H9 (cell line): ENCODE results near the gene PPARG. TPM values are rescaled to one million over a fixed set of nuclear protein-coding genes. Genes with fewer than 3 reads are reported as not detected.

Source experiments
- DNase-seq: peaks from one replicate; pipeline ENCODE4 v3.0.0-alpha.2; 2017
- H2AFZ ChIP-seq: one replicate; pipeline ENCODE4 v1.6.1; 2013; ENCODE audit warnings: mild to moderate bottlenecking, low read length, control low read depth, moderate library complexity
- H2AK5ac ChIP-seq: 2 replicates; pipeline ENCODE4 v1.6.1; 2013; ENCODE audit warnings: low read length, control low read depth, mixed read lengths; ENCODE audit not compliant: insufficient read length
- H2BK120ac ChIP-seq: one replicate; pipeline ENCODE4 v1.6.1; 2013; ENCODE audit warnings: low read depth, mild to moderate bottlenecking, low read length, control low read depth, inconsistent platforms; ENCODE audit not compliant: poor library complexity, severe bottlenecking
- H2BK12ac ChIP-seq: 2 replicates; pipeline ENCODE4 v1.6.1; 2013; ENCODE audit warnings: low read length, control low read depth, mixed read lengths, low read depth; ENCODE audit not compliant: insufficient read length
- H2BK15ac ChIP-seq: 2 replicates; pipeline ENCODE4 v1.6.1; 2013; ENCODE audit warnings: low read depth, low read length, control low read depth
- H2BK20ac ChIP-seq: one replicate; pipeline ENCODE4 v1.6.1; 2013; ENCODE audit warnings: low read depth, mild to moderate bottlenecking, low read length, control low read depth, inconsistent platforms; ENCODE audit not compliant: poor library complexity, severe bottlenecking
- H2BK5ac ChIP-seq: 2 replicates; pipeline ENCODE4 v1.6.1; 2013; ENCODE audit warnings: low read length, control low read depth, mixed read lengths; ENCODE audit not compliant: insufficient read length
- H3K14ac ChIP-seq: 2 replicates; pipeline ENCODE4 v1.6.1; 2013; ENCODE audit warnings: low read length, control low read depth; ENCODE audit not compliant: insufficient read depth
- H3K18ac ChIP-seq: 2 replicates; pipeline ENCODE4 v1.6.1; 2013; ENCODE audit warnings: low read depth, mild to moderate bottlenecking, mixed read lengths, low read length, control low read depth; ENCODE audit not compliant: insufficient read length
- H3K23ac ChIP-seq: 2 replicates; pipeline ENCODE4 v1.6.1; 2013; ENCODE audit warnings: low read length, control low read depth, mixed read lengths, low read depth; ENCODE audit not compliant: insufficient read length
- H3K23me2 ChIP-seq: 2 replicates; pipeline ENCODE4 v1.6.1; 2013; ENCODE audit warnings: low read depth, mild to moderate bottlenecking, mixed read lengths, low read length, control low read depth; ENCODE audit not compliant: insufficient read length, poor library complexity, severe bottlenecking
- H3K27ac ChIP-seq: 2 replicates; pipeline ENCODE4 v1.5.1; 2013; ENCODE audit warnings: low read length, control low read depth, mixed read lengths, low read depth; ENCODE audit not compliant: insufficient read length
- H3K27me3 ChIP-seq: 2 replicates; pipeline ENCODE4 v1.6.1; 2013; ENCODE audit warnings: low read length, control low read depth, inconsistent platforms; ENCODE audit not compliant: insufficient read depth
- H3K4ac ChIP-seq: 2 replicates; pipeline ENCODE4 v1.6.1; 2013; ENCODE audit warnings: low read depth, mild to moderate bottlenecking, control low read depth, inconsistent platforms, low read length, moderate library complexity
- H3K4me1 ChIP-seq: 2 replicates; pipeline ENCODE4 v1.6.1; 2013; ENCODE audit warnings: low read length, control low read depth, inconsistent platforms; ENCODE audit not compliant: insufficient read depth
- H3K4me2 ChIP-seq: 2 replicates; pipeline ENCODE4 v1.6.1; 2013; ENCODE audit warnings: low read length, control low read depth, mixed read lengths; ENCODE audit not compliant: insufficient read length, insufficient read depth
- H3K56ac ChIP-seq: 2 replicates; pipeline ENCODE4 v1.6.1; 2013; ENCODE audit warnings: low read depth, mild to moderate bottlenecking, mixed read lengths, low read length, control low read depth; ENCODE audit not compliant: insufficient read length
- H3K79me1 ChIP-seq: 2 replicates; pipeline ENCODE4 v1.6.1; 2013; ENCODE audit warnings: low read depth, mild to moderate bottlenecking, moderate library complexity, low read length, control low read depth, inconsistent platforms; ENCODE audit not compliant: insufficient read depth, poor library complexity, severe bottlenecking
- H3K79me2 ChIP-seq: 2 replicates; pipeline ENCODE4 v1.6.1; 2013; ENCODE audit warnings: low read length, control low read depth, inconsistent platforms; ENCODE audit not compliant: insufficient read depth
- H3K9ac ChIP-seq: 2 replicates; pipeline ENCODE4 v1.6.1; 2013; ENCODE audit warnings: low read length, control low read depth, mixed read lengths; ENCODE audit not compliant: insufficient read length; ENCODE audit errors: extremely low read depth
- H3K9me3 ChIP-seq: one replicate; pipeline ENCODE4 v1.6.1; 2013; ENCODE audit warnings: low read depth, low read length, inconsistent platforms; ENCODE audit not compliant: control insufficient read depth
- H3T11ph ChIP-seq: one replicate; pipeline ENCODE4 v1.6.1; 2013; ENCODE audit warnings: mild to moderate bottlenecking, low read length, control low read depth, inconsistent platforms
- H4K20me1 ChIP-seq: one replicate; pipeline ENCODE4 v1.6.1; 2013; ENCODE audit not compliant: control insufficient read depth, insufficient read length, insufficient read depth
- H4K5ac ChIP-seq: 2 replicates; pipeline ENCODE4 v1.6.1; 2013; ENCODE audit warnings: low read depth, mild to moderate bottlenecking, mixed read lengths, low read length, control low read depth; ENCODE audit not compliant: insufficient read length
- H4K8ac ChIP-seq: replicated peaks from 2 replicates; pipeline ENCODE4 v1.6.1; 2013; ENCODE audit warnings: low read length, control low read depth, mixed read lengths, low read depth; ENCODE audit not compliant: insufficient read length
- H4K91ac ChIP-seq: 2 replicates; pipeline ENCODE4 v1.6.1; 2013; ENCODE audit warnings: low read depth, mild to moderate bottlenecking, moderate library complexity, mixed read lengths, low read length, control low read depth; ENCODE audit not compliant: insufficient read length
- H3K27ac Mint-ChIP-seq, 3 experiments: 2 replicates in 2 of 3; 3 replicates in 1 of 3; pipeline ENCODE4 v1.8.0; 2020 to 2021; ENCODE audit warnings: mixed read lengths in 3 of 3, mild to moderate bottlenecking in 1 of 3, moderate library complexity in 1 of 3
- H3K27me3 Mint-ChIP-seq: 2 replicates; pipeline ENCODE4 v1.8.0; 2021; ENCODE audit warnings: low read depth, mild to moderate bottlenecking, moderate library complexity, mixed read lengths
- H3K36me3 Mint-ChIP-seq, 3 experiments: 2 replicates in 2 of 3; 3 replicates in 1 of 3; pipeline ENCODE4 v1.8.0; 2020 to 2021; ENCODE audit warnings: low read depth in 3 of 3, mixed read lengths in 3 of 3; ENCODE audit not compliant: insufficient read depth in 1 of 3
- H3K4me1 Mint-ChIP-seq, 2 experiments: 2 replicates each; pipeline ENCODE4 v1.8.0; 2020; ENCODE audit warnings: mixed read lengths in 2 of 2
- H3K4me3 Mint-ChIP-seq, 2 experiments: 2 replicates in 1 of 2; 3 replicates in 1 of 2; pipeline ENCODE4 v1.8.0; 2020 to 2021; ENCODE audit warnings: mild to moderate bottlenecking in 2 of 2, mixed read lengths in 2 of 2, moderate library complexity in 1 of 2
- H3K9me3 Mint-ChIP-seq, 2 experiments: 2 replicates in 1 of 2; 3 replicates in 1 of 2; pipeline ENCODE4 v1.8.0; 2020; ENCODE audit warnings: mild to moderate bottlenecking in 2 of 2, mixed read lengths in 2 of 2, moderate library complexity in 1 of 2
- WGBS: extraction: QIAGEN DNeasy Blood & Tissue Kit; methylation state at CpG from one replicate; pipeline ENCODE4 v1.1.7; 2013; ENCODE audit warnings: missing lambda C conversion rate, low lambda C conversion rate, mixed read lengths; ENCODE audit not compliant: insufficient read length; ENCODE audit errors: extremely low coverage; 5-methylcytosine and 5-hydroxymethylcytosine counted together
- total RNA-seq: library from RNA; stranded (reverse); gene quantifications from 2 replicates; pipeline ENCODE4 v1.2.1, GENCODE V29; 2021
- TF ChIP-seq, protein P1 (sequence below): fragments of 200-600 bp; sonication (generic); conservative IDR thresholded peaks from 3 replicates; pipeline ENCODE4 v1.8.0; 2021; ENCODE audit warnings: antibody characterized with exemption, mild to moderate bottlenecking

Gene PPARG
- total RNA-seq, 1 experiment from 2014 or later, result 0.42 TPM

DNA sequence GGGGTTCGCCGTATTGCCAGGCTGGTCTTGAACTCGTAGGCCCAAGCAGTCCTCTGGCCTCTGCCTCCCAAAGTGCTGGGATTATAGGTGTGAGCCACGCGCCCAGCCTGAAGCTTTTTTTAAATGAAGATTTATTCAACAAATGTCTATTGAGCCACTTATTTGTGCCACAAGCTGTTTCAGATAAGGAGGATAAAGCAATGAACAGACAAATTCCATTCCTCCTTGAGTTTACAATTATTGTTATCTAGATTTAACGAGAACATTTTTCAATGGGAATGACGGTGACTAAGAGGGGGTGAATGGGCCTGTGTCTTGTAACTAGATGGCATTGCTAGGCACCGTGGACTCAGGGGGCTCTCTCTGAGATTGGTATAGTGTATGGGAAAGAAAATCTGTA lies 10.2 kb downstream of the PPARG start:
- H3K4me2 ChIP-seq, result no peak overlapping the region
- H3K4me1 Mint-ChIP-seq, result 0 out of 4 replicates have a peak, but pooled peaks cover 0 to under 1% of the 10 kb centered on the region in 2 experiments
- H3K4ac ChIP-seq, result no peak overlapping the region
- no peaks in the 10 kb centered on the region for H3K36me3 Mint-ChIP-seq
- no peak for DNase-seq
- H3T11ph ChIP-seq, result no peak overlapping the region
- no peak overlapping the region for H4K91ac ChIP-seq
- no peak overlapping the region for H2BK20ac ChIP-seq
- no peak overlapping the region for H3K4me3 Mint-ChIP-seq
- H2BK15ac ChIP-seq, result no peak overlapping the region
- H3K27me3 Mint-ChIP-seq, result peaks cover 16% of the 10 kb centered on the region; the same call in 1 of the 2 replicates
- no peak overlapping the region for H3K27ac ChIP-seq
- TF ChIP-seq, protein P1, sequence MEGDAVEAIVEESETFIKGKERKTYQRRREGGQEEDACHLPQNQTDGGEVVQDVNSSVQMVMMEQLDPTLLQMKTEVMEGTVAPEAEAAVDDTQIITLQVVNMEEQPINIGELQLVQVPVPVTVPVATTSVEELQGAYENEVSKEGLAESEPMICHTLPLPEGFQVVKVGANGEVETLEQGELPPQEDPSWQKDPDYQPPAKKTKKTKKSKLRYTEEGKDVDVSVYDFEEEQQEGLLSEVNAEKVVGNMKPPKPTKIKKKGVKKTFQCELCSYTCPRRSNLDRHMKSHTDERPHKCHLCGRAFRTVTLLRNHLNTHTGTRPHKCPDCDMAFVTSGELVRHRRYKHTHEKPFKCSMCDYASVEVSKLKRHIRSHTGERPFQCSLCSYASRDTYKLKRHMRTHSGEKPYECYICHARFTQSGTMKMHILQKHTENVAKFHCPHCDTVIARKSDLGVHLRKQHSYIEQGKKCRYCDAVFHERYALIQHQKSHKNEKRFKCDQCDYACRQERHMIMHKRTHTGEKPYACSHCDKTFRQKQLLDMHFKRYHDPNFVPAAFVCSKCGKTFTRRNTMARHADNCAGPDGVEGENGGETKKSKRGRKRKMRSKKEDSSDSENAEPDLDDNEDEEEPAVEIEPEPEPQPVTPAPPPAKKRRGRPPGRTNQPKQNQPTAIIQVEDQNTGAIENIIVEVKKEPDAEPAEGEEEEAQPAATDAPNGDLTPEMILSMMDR, result no peak
- no CpG with 5 or more reads among the region's 8 CpGs for WGBS
- H4K5ac ChIP-seq, result no peak overlapping the region
- no peak overlapping the region for H2BK120ac ChIP-seq
- no peak overlapping the region for H3K56ac ChIP-seq
- no peaks in the 10 kb centered on the region for H3K23me2 ChIP-seq
- no peak overlapping the region for H3K14ac ChIP-seq
- no peak overlapping the region for H4K8ac ChIP-seq
- no peak overlapping the region for H3K23ac ChIP-seq
- no peak overlapping the region for H2BK12ac ChIP-seq
- H3K9me3 Mint-ChIP-seq, result no peaks in the 10 kb centered on the region
- no peak overlapping the region for H3K27ac Mint-ChIP-seq
- no peaks in the 10 kb centered on the region for H3K79me1 ChIP-seq
- H2BK5ac ChIP-seq, result no peak overlapping the region
- no peaks in the 10 kb centered on the region for H3K79me2 ChIP-seq
- no peaks in the 10 kb centered on the region for H3K9me3 ChIP-seq
- no peaks in the 10 kb centered on the region for H3K4me1 ChIP-seq
- H4K20me1 ChIP-seq, result no peaks in the 10 kb centered on the region
- H3K9ac ChIP-seq, result no peak overlapping the region
- no peak overlapping the region for H2AFZ ChIP-seq
- H2AK5ac ChIP-seq, result no peak overlapping the region
- no peak overlapping the region for H3K18ac ChIP-seq
- H3K27me3 ChIP-seq, result no peaks in the 10 kb centered on the region
